SK-N-SH (cell line): ENCODE measurements around the gene SYNE2.

Source experiments
- EZH2phosphoT487 ChIP-seq: fragments of 200-600 bp; sonication (generic); IDR thresholded peaks from 2 replicates; pipeline ENCODE4 v1.6.1; 2017; ENCODE audit warnings: low read depth, mixed run types, mild to moderate bottlenecking, antibody characterized with exemption, moderate library complexity, borderline replicate concordance
- NFIC ChIP-seq: IDR thresholded peaks from 2 replicates; pipeline ENCODE4 v1.4.0; 2012; ENCODE audit warnings: borderline replicate concordance
- POLR2AphosphoS5 ChIP-seq: IDR thresholded peaks from 2 replicates; pipeline ENCODE4 v1.6.1; 2012; ENCODE audit warnings: low read depth, low read length
- SIN3A ChIP-seq: IDR thresholded peaks from 2 replicates; pipeline ENCODE4 v1.6.1; 2012; ENCODE audit warnings: low read depth, mild to moderate bottlenecking, low read length, moderate library complexity, borderline replicate concordance
- SMC3 ChIP-seq: IDR thresholded peaks from 2 replicates; pipeline ENCODE4 v1.6.1; 2012; ENCODE audit warnings: low read depth, low read length, improper control_type of control experiment
- TCF12 ChIP-seq: IDR thresholded peaks from 2 replicates; pipeline ENCODE4 v1.4.0; 2012
- TF ChIP-seq, protein P1 (sequence below): fragments of 200-600 bp; sonication (generic); IDR thresholded peaks from 2 replicates; pipeline ENCODE4 v1.6.1; 2017; ENCODE audit warnings: antibody characterized with exemption, mild to moderate bottlenecking, moderate library complexity

- TF ChIP-seq SMC3: no peak
- TF ChIP-seq NFIC: no peak
- no peak for TF ChIP-seq TCF12
- TF ChIP-seq, protein P1, sequence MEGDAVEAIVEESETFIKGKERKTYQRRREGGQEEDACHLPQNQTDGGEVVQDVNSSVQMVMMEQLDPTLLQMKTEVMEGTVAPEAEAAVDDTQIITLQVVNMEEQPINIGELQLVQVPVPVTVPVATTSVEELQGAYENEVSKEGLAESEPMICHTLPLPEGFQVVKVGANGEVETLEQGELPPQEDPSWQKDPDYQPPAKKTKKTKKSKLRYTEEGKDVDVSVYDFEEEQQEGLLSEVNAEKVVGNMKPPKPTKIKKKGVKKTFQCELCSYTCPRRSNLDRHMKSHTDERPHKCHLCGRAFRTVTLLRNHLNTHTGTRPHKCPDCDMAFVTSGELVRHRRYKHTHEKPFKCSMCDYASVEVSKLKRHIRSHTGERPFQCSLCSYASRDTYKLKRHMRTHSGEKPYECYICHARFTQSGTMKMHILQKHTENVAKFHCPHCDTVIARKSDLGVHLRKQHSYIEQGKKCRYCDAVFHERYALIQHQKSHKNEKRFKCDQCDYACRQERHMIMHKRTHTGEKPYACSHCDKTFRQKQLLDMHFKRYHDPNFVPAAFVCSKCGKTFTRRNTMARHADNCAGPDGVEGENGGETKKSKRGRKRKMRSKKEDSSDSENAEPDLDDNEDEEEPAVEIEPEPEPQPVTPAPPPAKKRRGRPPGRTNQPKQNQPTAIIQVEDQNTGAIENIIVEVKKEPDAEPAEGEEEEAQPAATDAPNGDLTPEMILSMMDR: no peak
- TF ChIP-seq SIN3A: no peak
- TF ChIP-seq EZH2phosphoT487: no peak
- TF ChIP-seq POLR2AphosphoS5: no peak
Observed at GRCh38 chr14:64266239-64266638, 413.4 kb downstream of the SYNE2 start.
